PC-3 (cell line): ENCODE results near the gene DGKI. TPM values are rescaled to one million over a fixed set of nuclear protein-coding genes. Genes with fewer than 3 reads are reported as not detected.

ENCODE experiments used
- ATAC-seq: fragments of 200-7000 bp; cut with Tn5 transposase; 2 replicates; pipeline ENCODE4 v1.9.1; 2020; ENCODE audit warnings: mild to moderate bottlenecking, moderate library complexity
- BruUV-seq: library from RNA; stranded (reverse); fragments of 400-500 nt; replicated peaks from 2 replicates; lab custom pipeline; 2021; lab: Mats Ljungman, UMichigan
- CTCF ChIA-PET: fragments of 300-600 bp; sonication (Branson Sonifier 250); formaldehyde crosslinking; loops from one replicate; lab custom pipeline; 2022; ENCODE audit warnings: antibody characterized with exemption; lab: Charles Lee
- POLR2A ChIA-PET: fragments of 300-600 bp; sonication (Branson Sonifier 250); formaldehyde crosslinking; loops from one replicate; lab custom pipeline; 2022; ENCODE audit warnings: antibody characterized with exemption; ENCODE audit not compliant: unreplicated experiment; lab: Charles Lee
- DNase-seq: peaks from one replicate; pipeline ENCODE4 v3.0.0-alpha.2; 2015
- H2AFZ ChIP-seq: fragments of 300-600 bp; sonication (generic); 2 replicates; pipeline ENCODE4 v1.6.0; 2016; ENCODE audit warnings: antibody characterized with exemption, low read length
- H3F3A ChIP-seq: fragments of 300-600 bp; sonication (generic); one replicate; pipeline ENCODE4 v1.6.0; 2017; ENCODE audit warnings: antibody characterized with exemption, low read length, control low read depth, mild to moderate bottlenecking; ENCODE audit not compliant: unreplicated experiment
- H3K27ac ChIP-seq: fragments of 300-600 bp; sonication (generic); 2 replicates; pipeline ENCODE4 v1.5.1; 2016; ENCODE audit warnings: mild to moderate bottlenecking, low read length
- H3K27me3 ChIP-seq: fragments of 300-600 bp; sonication (generic); 2 replicates; pipeline ENCODE4 v1.6.1; 2016; ENCODE audit warnings: low read length, mixed read lengths
- H3K36me3 ChIP-seq: fragments of 300-600 bp; sonication (generic); 2 replicates; pipeline ENCODE4 v1.6.1; 2016; ENCODE audit warnings: low read depth, mixed run types, low read length, mixed read lengths
- H3K4me1 ChIP-seq: fragments of 300-600 bp; sonication (generic); 2 replicates; pipeline ENCODE4 v1.5.1; 2016; ENCODE audit warnings: low read length; ENCODE audit not compliant: insufficient read depth
- H3K4me2 ChIP-seq: fragments of 300-600 bp; sonication (generic); 2 replicates; pipeline ENCODE4 v1.6.0; 2016; ENCODE audit warnings: low read length
- H3K4me3 ChIP-seq: fragments of 300-600 bp; sonication (generic); 2 replicates; pipeline ENCODE4 v1.5.1; 2016; ENCODE audit warnings: mild to moderate bottlenecking, low read length, mixed read lengths
- H3K79me2 ChIP-seq: fragments of 300-600 bp; sonication (generic); 2 replicates; pipeline ENCODE4 v1.6.1; 2017; ENCODE audit warnings: low read length, mixed read lengths
- H3K9ac ChIP-seq: fragments of 300-600 bp; sonication (generic); 2 replicates; pipeline ENCODE4 v1.6.0; 2016; ENCODE audit warnings: mild to moderate bottlenecking, low read length
- H3K9me2 ChIP-seq: fragments of 300-600 bp; sonication (generic); replicated peaks from 2 replicates; pipeline ENCODE4 v1.6.1; 2016; ENCODE audit warnings: mixed run types, low read length, mixed read lengths
- H3K9me3 ChIP-seq: fragments of 300-600 bp; sonication (generic); 2 replicates; pipeline ENCODE4 v1.6.1; 2016; ENCODE audit warnings: low read length, mixed read lengths
- H4K20me1 ChIP-seq: fragments of 300-600 bp; sonication (generic); 2 replicates; pipeline ENCODE4 v1.6.1; 2016; ENCODE audit warnings: low read length, mixed read lengths
- EZH2 ChIP-seq: fragments of 300-600 bp; sonication (generic); IDR thresholded peaks from one replicate; pipeline ENCODE4 v1.6.1; 2017; ENCODE audit warnings: antibody characterized with exemption, mild to moderate bottlenecking, low read length; ENCODE audit not compliant: unreplicated experiment
- EZH2phosphoT487 ChIP-seq: fragments of 300-600 bp; sonication (generic); IDR thresholded peaks from 2 replicates; pipeline ENCODE4 v1.6.1; 2018; ENCODE audit warnings: mild to moderate bottlenecking, antibody characterized with exemption, low read length, borderline replicate concordance
- intact Hi-C: fragments of 100-400 bp; cut with micrococcal nuclease; formaldehyde crosslinking; loops from 2 replicates; pipeline ENCODE4 v1.9.0; 2023
- total RNA-seq: library from RNA; depleted of rRNA; stranded (reverse); fragments of >200 nt; gene quantifications from 2 replicates; pipeline ENCODE4 v1.2.3, GENCODE V29; 2014
- TF ChIP-seq, protein P1 (sequence below): fragments of 300-600 bp; sonication (generic); conservative IDR thresholded peaks from 2 replicates; pipeline ENCODE4 v1.5.1; 2017; ENCODE audit warnings: antibody characterized with exemption, low read depth, mild to moderate bottlenecking, low read length

The DGKI gene
- total RNA-seq, 1 experiment from 2014 or later, result not detected

DNA sequence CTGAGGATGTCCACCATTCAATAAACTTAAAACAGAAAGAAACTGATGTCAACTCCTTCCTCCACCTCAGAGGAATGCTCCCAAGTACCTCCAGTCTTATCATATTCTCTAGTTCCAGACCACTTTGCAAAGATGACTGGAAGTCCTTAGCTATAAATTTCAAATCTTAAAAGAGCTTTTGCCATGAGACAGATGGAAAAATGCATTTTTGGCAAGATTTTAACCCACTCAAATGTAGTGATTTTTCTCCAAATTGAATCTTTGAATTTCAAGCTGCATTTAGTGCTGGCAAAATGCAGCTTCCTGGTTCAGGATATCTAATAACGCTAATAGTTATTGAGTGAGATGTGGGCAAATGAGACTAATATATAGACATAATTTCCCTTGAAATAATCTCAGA, 33.2 kb downstream of the DGKI start:
- Histone ChIP-seq H3K4me1 (no peaks in the 10 kb centered on the region), H4K20me1 (no peaks in the 10 kb centered on the region), H3K27me3 (peaks cover 49% of the 10 kb centered on the region), H2AFZ (no peak overlapping the region), H3K36me3 (no peaks in the 10 kb centered on the region), H3K27ac (no peak overlapping the region), H3F3A (no peaks in the 10 kb centered on the region), H3K9me2 (no peaks in the 10 kb centered on the region), H3K9ac (no peak overlapping the region), H3K4me3 (no peak overlapping the region), H3K9me3 (no peaks in the 10 kb centered on the region), H3K79me2 (no peaks in the 10 kb centered on the region), H3K4me2 (no peak overlapping the region)
- TF ChIP-seq EZH2phosphoT487, result no peak
- no peak for TF ChIP-seq EZH2
- TF ChIP-seq, protein P1, sequence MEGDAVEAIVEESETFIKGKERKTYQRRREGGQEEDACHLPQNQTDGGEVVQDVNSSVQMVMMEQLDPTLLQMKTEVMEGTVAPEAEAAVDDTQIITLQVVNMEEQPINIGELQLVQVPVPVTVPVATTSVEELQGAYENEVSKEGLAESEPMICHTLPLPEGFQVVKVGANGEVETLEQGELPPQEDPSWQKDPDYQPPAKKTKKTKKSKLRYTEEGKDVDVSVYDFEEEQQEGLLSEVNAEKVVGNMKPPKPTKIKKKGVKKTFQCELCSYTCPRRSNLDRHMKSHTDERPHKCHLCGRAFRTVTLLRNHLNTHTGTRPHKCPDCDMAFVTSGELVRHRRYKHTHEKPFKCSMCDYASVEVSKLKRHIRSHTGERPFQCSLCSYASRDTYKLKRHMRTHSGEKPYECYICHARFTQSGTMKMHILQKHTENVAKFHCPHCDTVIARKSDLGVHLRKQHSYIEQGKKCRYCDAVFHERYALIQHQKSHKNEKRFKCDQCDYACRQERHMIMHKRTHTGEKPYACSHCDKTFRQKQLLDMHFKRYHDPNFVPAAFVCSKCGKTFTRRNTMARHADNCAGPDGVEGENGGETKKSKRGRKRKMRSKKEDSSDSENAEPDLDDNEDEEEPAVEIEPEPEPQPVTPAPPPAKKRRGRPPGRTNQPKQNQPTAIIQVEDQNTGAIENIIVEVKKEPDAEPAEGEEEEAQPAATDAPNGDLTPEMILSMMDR, result no peak
- DNase-seq (no peak), ATAC-seq (no peak)
- no TSS peak for BruUV-seq
- ChIA-PET CTCF (no interaction called here), POLR2A (no interaction called here)
- intact Hi-C loops, result no loop called here

DNA sequence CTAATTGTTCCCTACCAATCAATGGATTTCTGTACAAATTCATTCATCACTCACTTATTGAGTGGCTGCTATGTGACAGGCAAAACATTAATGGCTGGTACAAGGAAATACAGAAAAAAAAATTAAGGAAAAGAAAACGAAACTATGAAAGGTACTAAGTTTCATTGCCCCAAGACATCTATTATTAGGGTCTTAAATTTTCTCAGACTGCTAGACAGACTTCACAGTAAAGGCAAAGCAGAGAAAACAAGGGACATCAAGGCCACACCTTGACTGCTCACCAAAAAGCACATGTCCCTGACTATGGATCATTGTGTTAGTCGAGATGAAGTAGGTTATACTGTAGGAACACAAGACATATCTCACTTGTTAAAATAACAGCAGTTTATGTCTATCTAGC, 36.5 kb downstream of the DGKI start:
- Histone ChIP-seq H4K20me1 (no peaks in the 10 kb centered on the region), H2AFZ (no peak overlapping the region), H3K9me3 (no peaks in the 10 kb centered on the region), H3K36me3 (no peaks in the 10 kb centered on the region), H3K9me2 (no peaks in the 10 kb centered on the region), H3F3A (no peaks in the 10 kb centered on the region), H3K4me1 (no peaks in the 10 kb centered on the region), H3K4me3 (no peak overlapping the region), H3K27me3 (peaks cover 60% of the 10 kb centered on the region), H3K9ac (no peak overlapping the region), H3K4me2 (no peak overlapping the region), H3K79me2 (no peaks in the 10 kb centered on the region), H3K27ac (no peak overlapping the region)
- POLR2A ChIA-PET, result no interaction called here
- CTCF ChIA-PET, result no interaction called here
- ATAC-seq, result no peak
- TF ChIP-seq EZH2 (no peak), EZH2phosphoT487 (no peak)
- TF ChIP-seq, protein P1, result no peak
- no TSS peak for BruUV-seq
- intact Hi-C loops, result no loop called here
- DNase-seq, result no peak

DNA sequence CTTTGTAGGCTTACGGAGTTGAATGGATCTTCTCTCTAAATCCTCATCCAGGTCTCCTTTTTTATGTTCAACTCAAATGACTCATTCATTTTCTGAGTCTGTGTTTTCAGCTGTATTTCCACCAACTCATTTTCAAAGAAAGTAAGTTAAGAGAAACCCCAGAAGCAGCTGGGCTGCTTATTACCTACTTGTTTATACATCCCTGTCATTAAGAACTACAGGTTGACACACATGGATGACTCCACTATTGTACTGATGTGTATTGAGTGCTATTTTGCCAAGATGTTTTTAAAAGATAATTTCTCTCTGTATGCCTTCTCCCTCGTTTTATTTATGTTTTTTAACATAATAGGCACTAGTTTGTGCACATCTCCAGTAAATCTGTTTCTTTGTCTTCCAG, 41.9 kb downstream of the DGKI start:
- ATAC-seq (no peak), DNase-seq (no peak)
- Histone ChIP-seq H4K20me1 (no peaks in the 10 kb centered on the region), H3K27me3 (peaks cover 52% of the 10 kb centered on the region), H3K9me2 (no peaks in the 10 kb centered on the region), H3K36me3 (no peaks in the 10 kb centered on the region), H2AFZ (no peak overlapping the region), H3F3A (no peaks in the 10 kb centered on the region), H3K4me1 (no peaks in the 10 kb centered on the region), H3K4me2 (no peak overlapping the region), H3K27ac (no peak overlapping the region), H3K9me3 (no peaks in the 10 kb centered on the region), H3K79me2 (no peaks in the 10 kb centered on the region), H3K4me3 (no peak overlapping the region), H3K9ac (no peak overlapping the region)
- BruUV-seq, result no TSS peak
- ChIA-PET CTCF (no interaction called here), POLR2A (no interaction called here)
- no peak for TF ChIP-seq EZH2
- TF ChIP-seq, protein P1, result no peak
- TF ChIP-seq EZH2phosphoT487, result no peak
- intact Hi-C loops, result no loop called here
